HFF-Myc (cell line): ENCODE measurements around the gene ARID3B.

Experiments used
- DNase-seq: peaks from one replicate; pipeline ENCODE4 v3.0.0-alpha.2; 2011; ENCODE audit warnings: low read depth; ENCODE audit errors: extremely low read depth
- H3K4me3 ChIP-seq: replicated peaks from 2 replicates; pipeline ENCODE4 v1.5.1; 2011; ENCODE audit warnings: low read depth, mild to moderate bottlenecking, control low read depth, low read length
- CTCF ChIP-seq: IDR thresholded peaks from 2 replicates; pipeline ENCODE4 v1.5.1; 2012; ENCODE audit warnings: mild to moderate bottlenecking, low read depth, low read length, control low read depth; ENCODE audit errors: missing control alignments

Gene ARID3B

GRCh38 chr15:74633781-74634180 is 92.8 kb downstream of the ARID3B start:
- DNase-seq: no peak
- H3K4me3 ChIP-seq: no peak overlapping the region
- TF ChIP-seq CTCF: no peak

GRCh38 chr15:74635228-74635627 is 94.2 kb downstream of the ARID3B start:
- no peak overlapping the region for H3K4me3 ChIP-seq
- DNase-seq: no peak
- peak; percentile 90 for TF ChIP-seq CTCF

GRCh38 chr15:74636984-74637383 is 96.0 kb downstream of the ARID3B start:
- TF ChIP-seq CTCF: no peak
- no peak overlapping the region for H3K4me3 ChIP-seq
- DNase-seq: no peak

GRCh38 chr15:74641151-74641550 is 100.1 kb downstream of the ARID3B start:
- no peak for DNase-seq
- H3K4me3 ChIP-seq: no peak overlapping the region
- TF ChIP-seq CTCF: no peak

- no peak overlapping the region for H3K4me3 ChIP-seq
- TF ChIP-seq CTCF: no peak
- DNase-seq: no peak
Observed at GRCh38 chr15:74642348-74642733, 101.3 kb downstream of the ARID3B start.

- no peak overlapping the region for H3K4me3 ChIP-seq
- DNase-seq: no peak
- TF ChIP-seq CTCF: no peak
Observed at GRCh38 chr15:74642734-74643664, 102.0 kb downstream of the ARID3B start.
